DOHH2 (cell line): ENCODE results near the gene PSMD3.

ENCODE experiments used
- CTCF ChIP-seq: fragments of 200-600 bp; sonication (generic); IDR thresholded peaks from one replicate; pipeline ENCODE4 v1.5.1; 2014; ENCODE audit warnings: antibody characterized with exemption, mild to moderate bottlenecking, low read depth, low read length; ENCODE audit not compliant: poor library complexity, severe bottlenecking
- EZH2phosphoT487 ChIP-seq: fragments of 200-600 bp; sonication (generic); IDR thresholded peaks from 2 replicates; pipeline ENCODE4 v1.6.1; 2017; ENCODE audit warnings: borderline replicate concordance, mild to moderate bottlenecking, antibody characterized with exemption, low read length, moderate library complexity, mixed read lengths

- TF ChIP-seq CTCF = no peak
- no peak for TF ChIP-seq EZH2phosphoT487
These were observed 47.0 kb downstream of the PSMD3 start for GRCh38 chr17:40027614-40028012.
